Right renal cortex interstitium (tissue), 3 donors: ENCODE results near the gene KLHL18. TPM values are rescaled to one million over a fixed set of nuclear protein-coding genes. Genes with fewer than 3 reads are reported as not detected.
"Not testable (repeated sequence)": the region's sequence is repeated elsewhere in the genome, so short reads cannot be mapped to it uniquely, and the experiment has no call there.

Experiments used
- DNase-seq, 3 donors: peaks; one replicate each; pipeline ENCODE4 v3.0.0-alpha.2; 2013; ENCODE audit warnings: low read depth in 3 of 3, low spot score in 2 of 3
- polyA plus RNA-seq, 3 donors: library from polyadenylated mRNA; unstranded; fragments of 120-200 nt; gene quantifications; one replicate each; pipeline ENCODE4 v1.2.1, GENCODE V29; 2013; ENCODE audit not compliant: insufficient read length in 3 of 3

Gene KLHL18
- polyA plus RNA-seq, 3 donors, result 12.1 to 12.5 (median 12.2) TPM

DNA sequence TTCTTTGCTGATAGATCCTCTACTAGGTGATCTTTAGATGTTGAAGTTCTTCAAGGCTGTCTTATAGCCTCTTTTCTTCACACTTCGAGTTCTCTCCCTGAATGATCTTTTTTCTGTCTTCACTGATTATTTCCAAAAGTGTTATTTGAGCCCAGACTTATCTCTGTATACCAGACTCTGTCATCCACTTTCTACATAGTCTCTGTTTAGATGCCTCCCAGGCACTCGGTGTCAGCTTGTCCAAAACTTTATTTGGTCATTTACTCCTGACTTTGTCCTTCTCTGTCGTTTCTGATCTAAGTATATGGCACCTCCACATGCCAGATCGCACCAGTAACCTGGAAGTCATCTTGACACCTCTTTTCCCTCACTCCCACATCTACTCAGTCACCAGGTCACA, 27.6 kb downstream of the KLHL18 start:
- no peak for DNase-seq

DNA sequence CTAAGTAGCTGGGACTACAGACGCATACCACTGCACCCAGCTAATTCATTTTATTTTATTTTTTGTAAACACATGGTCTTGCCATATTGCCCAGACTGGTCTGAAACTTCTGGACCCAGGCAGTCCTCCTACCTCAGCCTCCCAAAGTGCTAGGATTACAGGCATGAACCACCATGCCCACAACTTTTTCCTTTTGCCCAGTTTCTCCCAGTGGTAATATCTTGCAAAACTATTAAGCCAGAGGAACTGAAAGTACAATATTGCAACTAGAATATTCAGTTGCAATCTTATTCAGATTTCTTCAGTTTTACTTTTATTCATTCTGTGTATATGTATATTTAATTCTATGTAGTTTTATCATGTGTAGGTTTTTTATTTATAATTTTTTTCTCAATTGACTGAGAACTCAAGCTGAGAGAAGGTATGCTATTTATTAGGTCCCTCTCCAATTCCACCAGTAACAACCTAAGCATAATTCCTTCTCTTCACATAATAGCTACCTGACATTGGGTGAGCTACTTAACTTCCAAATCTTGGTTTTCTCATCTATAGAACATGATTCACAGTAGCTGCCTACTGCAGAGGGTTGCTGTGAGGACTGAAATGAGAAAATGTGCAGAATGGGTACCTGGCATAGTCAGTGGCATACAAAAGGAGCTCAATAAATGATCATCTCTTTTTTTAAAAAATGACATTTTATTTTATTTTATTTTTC, 30.8 kb downstream of the KLHL18 start:
- no peak for DNase-seq

DNA sequence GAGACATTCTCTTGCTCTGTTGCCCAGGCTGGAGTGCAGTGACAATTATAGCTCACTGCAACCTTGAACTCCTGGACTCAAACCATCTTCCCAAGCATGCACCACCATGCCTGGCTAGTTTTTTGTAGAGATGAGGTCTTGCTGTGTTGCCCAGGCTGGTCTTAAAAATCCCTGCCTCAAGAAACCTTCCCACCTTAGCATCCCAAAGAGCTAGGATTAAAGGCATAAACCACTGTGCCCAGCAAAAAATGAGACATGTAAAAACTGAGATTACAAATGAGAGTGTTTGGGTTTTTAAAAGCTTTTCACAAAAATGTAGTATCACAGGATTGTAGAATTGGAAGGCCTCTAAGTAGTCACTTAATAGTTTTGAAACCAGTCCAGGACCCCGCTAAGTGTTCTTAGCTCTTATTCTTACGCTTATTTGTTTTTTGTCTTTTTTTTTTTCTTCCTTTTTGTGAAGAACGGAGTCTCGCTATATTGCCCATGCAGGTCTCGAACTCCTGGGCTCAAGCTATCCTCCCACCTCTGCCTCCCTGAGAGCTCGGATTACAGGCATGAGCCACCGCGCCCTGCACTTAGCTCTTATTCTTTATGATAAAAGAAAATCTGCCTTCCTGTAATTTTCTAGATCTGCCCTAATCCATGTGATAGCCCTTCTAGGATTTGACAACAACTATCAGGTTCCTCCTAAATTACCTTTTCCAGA, 31.5 kb downstream of the KLHL18 start:
- DNase-seq, result no peak

DNA sequence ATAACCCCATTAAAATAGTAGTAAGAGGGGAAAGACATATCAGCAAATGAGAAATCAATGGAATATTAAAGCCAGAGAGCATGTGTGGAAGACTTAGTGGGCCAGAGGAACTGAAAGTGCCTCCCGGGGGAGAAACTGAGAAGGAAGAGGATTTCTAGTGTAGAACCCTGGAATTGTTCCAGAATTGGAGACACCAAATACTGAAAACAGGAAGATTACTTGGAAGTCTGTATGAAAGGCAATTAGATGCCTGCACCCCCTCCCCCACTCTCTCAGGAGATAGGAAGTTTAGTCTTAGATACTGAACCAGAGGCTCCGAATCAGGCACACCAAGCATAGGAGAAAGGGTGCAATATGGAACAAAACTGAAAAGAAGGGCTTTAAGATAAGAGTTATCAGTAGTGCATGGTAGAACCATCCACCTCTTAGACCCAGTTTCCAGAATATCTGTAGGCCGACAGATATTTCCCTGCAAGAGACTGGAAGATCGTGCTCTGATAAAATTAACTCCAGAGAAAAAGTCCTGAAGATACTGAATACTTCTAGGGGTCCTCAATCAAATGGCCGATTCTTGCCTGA, 32.4 kb downstream of the KLHL18 start:
- DNase-seq, result no peak

DNA sequence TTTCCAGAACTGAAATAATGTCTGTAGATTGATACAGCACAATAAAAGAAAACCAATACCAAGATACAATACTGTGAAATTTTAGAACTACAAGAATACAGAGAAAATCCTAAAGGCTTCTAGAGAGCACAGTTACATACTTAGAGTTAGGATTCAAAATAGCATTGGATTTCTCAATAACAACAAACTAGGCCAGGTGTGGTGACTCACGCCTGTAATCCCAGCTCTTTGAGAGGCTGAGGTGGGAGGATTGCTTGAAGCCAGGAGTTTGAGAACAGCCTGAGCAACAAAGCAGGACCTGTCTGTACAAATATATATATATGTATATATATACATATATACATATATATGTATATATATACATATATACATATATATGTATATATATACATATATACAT, 33.4 kb downstream of the KLHL18 start:
- not testable (repeated sequence) for DNase-seq

DNA sequence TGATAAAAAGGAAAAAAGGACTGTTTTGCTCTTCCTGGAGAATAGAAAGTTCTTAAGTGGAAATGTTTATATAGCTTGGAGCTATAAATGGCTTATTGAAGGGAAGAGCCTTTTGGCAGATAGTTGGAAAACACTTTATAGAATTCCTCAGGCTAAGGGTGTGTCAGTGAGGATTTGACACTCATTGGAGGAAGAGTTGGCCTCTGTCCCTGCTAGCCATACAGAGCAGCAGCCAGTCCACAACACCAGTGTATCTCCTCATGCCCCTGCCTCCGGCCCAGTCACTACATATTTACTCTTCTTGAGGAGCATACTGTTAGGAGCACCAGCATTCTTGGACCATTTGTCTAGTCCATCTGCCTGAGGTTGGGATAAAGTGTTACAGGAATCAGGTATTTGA, 36.2 kb downstream of the KLHL18 start:
- no peak for DNase-seq

DNA sequence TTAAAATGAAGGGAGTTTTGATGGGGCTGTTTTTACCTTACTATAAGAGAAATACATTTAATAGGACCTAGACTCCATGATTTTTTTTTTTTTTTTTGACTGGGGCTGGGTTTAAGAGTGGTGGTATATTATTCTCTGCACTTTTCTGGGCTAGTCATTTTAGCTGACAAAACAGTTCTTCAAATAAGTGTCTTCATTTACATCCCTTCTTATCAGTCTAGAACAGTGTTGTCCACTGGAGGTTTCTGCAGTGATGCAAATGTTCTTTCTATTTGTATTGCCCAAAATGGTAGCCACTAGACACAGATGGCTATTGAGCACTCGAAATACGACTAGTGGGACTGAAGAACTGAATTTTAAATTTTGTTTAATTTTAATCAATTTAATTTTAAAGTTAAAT, 37.2 kb downstream of the KLHL18 start:
- no peak for DNase-seq

DNA sequence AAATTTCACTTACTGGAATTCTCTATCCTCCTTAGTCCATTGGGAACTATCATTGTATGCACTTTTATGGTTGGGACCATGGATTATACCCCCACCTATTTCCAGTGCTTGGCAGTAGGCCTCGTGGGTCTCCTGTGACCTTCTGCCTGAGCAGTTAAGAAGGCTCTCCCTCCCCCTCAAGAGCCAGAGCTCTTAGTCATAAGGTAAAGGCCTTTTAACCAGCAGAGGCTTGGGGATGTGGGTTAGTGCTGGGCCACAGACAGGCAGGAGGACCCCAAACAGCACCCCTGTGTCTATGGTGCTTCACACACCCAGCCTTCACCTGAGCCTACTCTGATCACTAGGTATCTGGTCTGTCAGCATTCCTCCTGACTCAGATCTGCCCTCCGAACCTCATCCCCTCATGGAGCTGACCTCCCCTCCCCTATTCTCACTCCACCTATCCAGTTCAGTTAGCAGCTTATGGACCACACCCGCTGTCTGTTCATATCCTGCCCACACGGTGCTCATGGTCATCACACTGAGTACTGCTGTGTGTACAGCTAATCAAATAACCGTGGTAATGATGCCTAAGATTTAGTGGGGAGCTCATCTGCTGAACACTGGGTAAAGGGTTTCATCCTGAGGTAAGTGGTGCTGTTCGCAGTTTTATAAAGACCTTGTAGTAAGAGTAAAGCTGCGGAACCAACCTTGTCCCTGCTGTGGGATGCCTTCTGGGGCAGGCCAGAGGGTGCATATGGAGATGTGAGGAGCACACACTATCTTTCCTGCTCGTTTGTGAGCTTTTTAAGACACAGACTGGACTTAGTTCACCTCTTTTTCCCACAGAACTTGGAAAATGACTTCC, 40.9 kb downstream of the KLHL18 start:
- no peak for DNase-seq

DNA sequence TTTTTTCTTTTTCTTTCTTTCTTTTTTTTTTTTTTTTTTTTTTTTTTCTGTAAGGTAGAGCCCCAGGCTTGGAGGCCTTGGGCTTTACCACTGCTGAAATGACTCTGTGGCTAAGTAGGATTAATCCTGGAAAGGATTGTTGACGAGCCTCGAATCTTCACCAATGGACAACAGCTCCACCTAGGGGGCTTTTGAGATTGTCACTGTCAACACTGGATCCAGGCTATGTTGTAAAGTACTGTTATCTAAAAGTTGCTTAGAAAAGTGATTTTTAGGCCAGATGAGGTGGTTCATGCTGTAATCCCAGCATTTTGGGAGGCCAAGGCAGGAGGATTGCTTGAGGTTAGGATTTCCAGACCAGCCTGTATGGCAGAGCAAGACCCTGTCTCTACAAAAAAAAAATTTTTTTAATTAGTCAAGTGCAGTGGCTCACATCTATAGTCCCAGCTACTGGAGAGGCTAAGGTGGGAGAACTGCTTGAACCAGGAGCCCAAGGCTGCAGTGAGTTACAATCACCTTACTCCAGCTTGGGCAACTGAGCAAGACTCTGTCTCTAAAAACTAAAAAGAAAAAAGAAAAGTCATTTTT, 41.6 kb downstream of the KLHL18 start:
- peak; percentile 52 to 73 (median 65) for DNase-seq

DNA sequence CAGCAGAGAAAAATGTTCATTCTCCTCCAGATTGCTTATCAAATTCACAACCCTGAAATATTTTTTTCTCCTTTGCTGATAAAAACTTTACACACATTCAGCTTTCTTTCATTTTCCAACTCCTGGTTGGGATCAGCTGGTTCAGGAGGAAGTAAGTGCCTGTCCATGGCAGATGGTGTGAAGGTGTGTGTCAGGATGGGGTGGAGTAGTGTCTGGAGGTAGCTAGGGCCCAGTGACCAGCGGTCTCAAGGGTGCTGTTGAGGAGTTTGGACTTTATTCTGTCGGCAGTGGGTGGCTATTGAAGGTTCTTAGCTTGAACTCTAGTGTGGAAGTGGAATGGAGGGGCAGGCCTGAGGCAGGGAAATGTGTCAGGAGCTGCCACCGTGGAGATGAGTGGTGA, 51.2 kb downstream of the KLHL18 start:
- no peak for DNase-seq

DNA sequence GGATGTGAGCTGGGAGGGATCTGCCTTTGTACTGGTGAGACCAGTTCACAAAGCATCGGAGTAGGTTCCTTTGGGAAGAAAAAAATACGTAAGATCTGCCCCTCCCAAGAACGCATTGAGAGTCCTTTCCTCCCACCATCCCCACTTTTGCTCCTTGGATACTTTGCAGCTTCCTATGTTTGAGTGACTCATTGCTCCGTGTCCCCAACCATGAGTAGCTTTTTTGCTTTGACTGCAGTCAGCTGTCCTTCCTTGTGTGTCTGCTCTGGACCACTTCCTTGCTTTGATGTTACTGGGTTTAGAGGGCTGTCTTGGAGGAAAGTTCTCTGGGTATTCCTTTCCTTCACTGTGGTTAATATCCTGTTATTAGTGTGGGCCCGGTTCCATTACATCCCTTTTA, 54.9 kb downstream of the KLHL18 start:
- no peak for DNase-seq

DNA sequence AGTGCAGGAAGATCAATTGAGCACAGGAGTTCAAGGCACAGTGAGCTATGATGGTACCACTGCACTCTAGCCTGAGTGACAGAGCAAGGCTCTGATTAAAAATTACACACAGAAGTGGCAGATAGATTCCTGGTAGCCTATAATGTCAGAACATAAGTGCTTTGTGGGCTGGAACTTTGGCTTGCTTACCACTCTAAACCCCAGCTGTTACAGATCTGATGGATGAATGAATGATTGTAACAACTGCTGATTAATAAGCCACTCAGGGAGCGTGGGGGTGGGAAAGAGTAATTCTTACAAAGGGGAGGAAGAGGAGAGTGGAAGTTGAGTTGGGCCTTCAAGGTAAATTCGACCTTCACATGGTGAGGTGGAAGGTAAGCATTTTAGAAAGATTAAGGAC, 57.2 kb downstream of the KLHL18 start:
- DNase-seq, result no peak

DNA sequence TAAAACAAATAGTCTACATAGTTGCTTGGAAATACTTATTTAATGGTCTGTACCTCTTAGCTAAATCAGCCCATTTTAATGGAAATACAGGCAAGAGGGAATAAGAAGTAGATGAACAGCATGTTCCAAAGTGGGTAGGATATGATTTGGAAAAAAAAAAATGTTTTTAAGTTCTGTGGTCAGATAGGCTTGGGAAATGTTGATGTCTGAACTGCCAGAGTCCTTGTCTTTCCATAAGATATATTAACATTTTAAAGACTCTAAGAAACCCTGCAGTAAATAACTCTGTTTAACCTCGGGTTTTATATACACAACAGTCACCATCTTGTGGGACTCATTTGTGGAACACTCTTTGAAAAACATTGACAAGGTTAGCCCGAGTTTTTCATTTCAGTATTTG, 58.1 kb downstream of the KLHL18 start:
- DNase-seq, result no peak

DNA sequence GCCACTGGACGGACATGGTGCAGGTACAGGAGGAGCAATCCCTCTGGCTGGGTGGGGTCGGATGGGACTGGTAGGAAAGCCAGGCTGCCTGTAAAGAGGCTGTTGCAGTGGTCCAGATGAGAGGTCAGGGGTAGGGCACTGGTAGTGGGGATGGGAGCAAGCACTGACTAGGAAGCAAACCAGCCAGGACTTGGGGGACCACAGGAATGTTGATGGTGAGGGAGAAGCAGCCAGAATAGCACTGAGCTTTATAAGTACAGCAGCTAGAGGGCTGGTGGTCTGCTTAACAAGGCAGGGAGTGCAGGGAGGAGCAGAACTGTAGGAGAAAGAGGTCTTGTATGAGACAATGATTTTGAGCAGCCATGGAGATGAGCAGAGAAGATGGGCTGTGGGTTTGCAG, 59.4 kb downstream of the KLHL18 start:
- DNase-seq, result no peak

DNA sequence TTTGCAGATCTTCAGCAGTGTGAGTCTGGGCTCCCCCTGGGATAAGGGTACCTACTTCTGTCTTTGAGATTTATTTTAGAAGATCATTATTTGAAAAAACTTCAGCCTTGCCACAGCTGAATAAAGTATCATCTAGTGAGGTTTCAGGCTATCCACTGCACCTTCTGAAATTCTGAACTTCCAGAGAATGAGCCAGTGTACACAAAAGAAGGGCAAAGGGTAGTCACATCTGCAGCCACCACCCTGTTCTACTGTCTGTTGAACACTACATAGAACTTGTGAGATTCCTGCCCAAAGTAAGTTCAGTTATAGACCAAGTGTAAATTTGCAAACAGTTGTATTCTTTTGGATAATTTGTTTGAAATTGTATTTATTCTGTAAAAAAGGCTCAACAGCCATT, 60.1 kb downstream of the KLHL18 start:
- DNase-seq, result no peak

DNA sequence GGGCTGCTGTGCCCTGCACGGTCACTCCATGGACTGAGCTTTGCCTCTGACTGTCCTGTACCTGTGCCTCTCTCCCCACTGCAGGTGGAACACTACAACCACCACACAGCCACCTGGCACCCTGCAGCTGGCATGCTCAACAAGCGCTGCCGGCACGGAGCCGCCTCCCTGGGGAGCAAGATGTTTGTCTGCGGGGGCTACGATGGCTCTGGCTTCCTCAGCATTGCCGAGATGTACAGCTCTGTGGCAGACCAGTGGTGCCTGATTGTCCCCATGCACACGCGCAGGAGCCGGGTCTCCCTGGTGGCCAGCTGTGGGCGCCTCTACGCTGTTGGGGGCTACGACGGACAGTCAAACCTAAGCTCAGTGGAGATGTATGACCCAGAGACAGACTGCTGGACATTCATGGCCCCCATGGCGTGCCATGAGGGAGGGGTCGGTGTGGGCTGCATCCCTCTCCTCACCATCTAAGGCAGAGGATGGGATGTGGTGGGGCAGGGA, 60.8 kb downstream of the KLHL18 start:
- DNase-seq, result no peak

DNA sequence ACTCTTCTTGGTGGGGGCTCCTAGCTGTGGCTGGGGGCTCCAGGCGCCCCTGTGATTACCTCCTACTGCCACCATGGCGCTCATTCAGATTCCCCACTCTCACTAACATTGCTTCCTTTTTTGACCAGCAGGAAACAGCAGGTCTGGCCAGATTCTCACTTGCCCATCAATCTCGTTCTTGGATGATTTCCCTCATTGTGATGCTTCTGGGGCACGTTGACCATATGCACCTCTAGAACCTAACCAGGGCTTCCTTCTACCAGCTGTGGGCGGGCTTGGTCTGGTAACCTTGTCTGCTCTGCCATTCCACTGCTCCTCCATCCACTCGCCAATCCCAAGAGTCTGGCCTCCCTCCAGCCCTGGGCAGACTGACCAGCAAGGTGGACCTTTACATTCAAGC, 62.2 kb downstream of the KLHL18 start:
- no peak for DNase-seq

DNA sequence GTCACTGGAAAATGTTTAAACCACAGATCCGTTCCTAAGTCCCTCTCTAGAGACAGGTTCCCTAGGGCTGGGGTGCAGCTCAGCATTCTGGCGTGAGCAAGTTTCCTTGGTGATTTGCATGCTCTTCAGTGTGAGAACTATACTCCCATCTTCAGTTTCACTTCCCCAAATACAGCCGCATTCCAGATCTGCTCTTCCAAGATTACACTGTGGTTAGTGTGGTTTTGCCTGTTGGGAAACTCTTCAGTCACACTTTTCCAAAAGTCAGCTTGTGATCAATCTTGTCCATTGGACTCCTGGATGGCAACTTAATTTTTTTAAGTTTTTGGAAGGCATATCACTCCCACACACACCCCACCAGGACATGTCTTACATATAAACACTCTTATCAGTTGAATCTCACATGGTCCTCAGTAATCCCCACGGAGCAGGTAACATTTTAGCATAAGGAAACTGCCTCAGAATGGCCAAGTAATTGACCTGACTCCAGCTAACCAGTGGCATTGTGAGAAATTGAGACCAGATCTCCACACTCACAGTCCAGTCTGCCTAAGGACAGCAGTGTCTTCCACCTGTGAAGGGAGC, 64.6 kb downstream of the KLHL18 start:
- DNase-seq, result no peak

DNA sequence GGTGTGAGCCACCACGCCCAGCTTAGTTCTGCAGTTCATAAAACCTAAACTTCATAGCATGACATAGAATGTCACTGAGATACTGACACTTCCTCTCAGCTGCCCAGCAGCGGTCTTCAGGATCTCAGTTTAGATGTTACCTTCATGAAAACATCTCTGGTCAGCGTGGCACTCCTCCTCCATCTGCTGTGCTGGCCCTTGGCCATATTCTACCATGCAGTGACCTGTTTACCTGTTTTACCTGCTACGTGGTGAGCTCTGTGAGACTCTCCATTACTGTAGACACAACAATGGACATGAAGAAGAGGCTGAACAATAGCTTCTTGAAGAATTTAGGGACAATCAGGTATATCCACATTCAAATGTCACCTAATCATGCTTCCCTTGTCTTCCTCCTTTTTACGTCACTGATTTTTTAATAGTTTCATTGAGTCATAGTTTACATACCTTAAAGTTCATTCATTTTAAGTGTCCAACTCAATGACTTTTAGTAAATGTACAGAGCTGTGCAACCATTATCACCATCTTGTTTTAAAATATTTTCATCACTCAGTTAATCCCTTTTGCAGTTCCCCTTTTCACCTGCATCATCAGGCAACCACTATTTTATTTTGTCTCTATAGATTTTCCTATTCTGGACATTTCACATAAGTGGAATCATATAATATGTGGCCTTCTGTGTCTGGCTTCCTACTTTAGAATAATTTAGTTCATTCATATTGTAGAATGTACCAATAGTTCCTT, 65.8 kb downstream of the KLHL18 start:
- no peak for DNase-seq

DNA sequence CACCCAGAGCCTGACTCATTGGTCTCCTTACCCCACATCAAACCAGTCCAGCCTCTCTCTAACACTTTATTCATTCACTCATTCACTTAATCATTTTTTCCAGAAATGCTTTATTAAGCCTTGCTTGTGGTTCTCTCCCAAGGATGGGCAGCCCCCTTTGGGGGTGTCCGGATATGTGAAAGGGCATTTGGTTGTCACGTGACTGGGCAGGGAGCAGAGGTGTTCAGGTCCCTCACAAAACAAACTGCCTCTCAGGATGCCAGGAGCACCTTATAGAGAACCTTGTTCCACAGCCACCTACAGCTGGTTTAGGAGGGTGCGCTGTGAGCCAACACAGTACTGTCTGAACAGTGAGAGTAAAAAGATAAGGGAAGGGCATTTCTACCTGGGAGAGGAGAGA, 72.3 kb downstream of the KLHL18 start:
- DNase-seq, result no peak
